OCI-LY3 (cell line): ENCODE results near the gene MTX2.

Source experiments
- H2AFZ ChIP-seq: fragments of 200-600, 300-600 bp; shearing (Covaris generic); 2 replicates; pipeline ENCODE4 v1.6.0; 2014; ENCODE audit warnings: antibody characterized with exemption, low read depth, low read length
- H3K27ac ChIP-seq: fragments of 200-600, 300-600 bp; sonication (generic); 2 replicates; pipeline ENCODE4 v1.5.1; 2014; ENCODE audit warnings: mild to moderate bottlenecking, low read length, moderate library complexity, mixed read lengths
- H3K27me3 ChIP-seq: fragments of 200-600, 300-600 bp; sonication (generic); 2 replicates; pipeline ENCODE4 v1.6.1; 2014; ENCODE audit warnings: low read depth, low read length, mixed read lengths
- H3K36me3 ChIP-seq: fragments of 200-600, 300-600 bp; sonication (generic); replicated peaks from 2 replicates; pipeline ENCODE3; 2014; ENCODE audit warnings: low read depth, low read length, mixed read lengths
- H3K4me1 ChIP-seq: fragments of 300-600, 200-600 bp; sonication (generic); 2 replicates; pipeline ENCODE4 v1.6.1; 2014; ENCODE audit warnings: low read length, mixed read lengths
- H3K4me2 ChIP-seq: fragments of 200-600, 300-600 bp; sonication (generic); 2 replicates; pipeline ENCODE4 v1.6.1; 2014; ENCODE audit warnings: low read length, mixed read lengths
- H3K4me3 ChIP-seq: fragments of 300-600, 200-600 bp; sonication (generic); 2 replicates; pipeline ENCODE4 v1.5.1; 2014; ENCODE audit warnings: antibody characterized with exemption, mild to moderate bottlenecking, low read length, moderate library complexity
- H3K79me2 ChIP-seq: fragments of 300-600, 200-600 bp; shearing (Covaris generic); 2 replicates; pipeline ENCODE4 v1.6.1; 2014; ENCODE audit warnings: mild to moderate bottlenecking, low read length, mixed read lengths
- H3K9ac ChIP-seq: fragments of 300-600, 200-600 bp; shearing (Covaris generic); 2 replicates; pipeline ENCODE4 v1.6.0; 2014; ENCODE audit warnings: mild to moderate bottlenecking, low read length, moderate library complexity
- H3K9me3 ChIP-seq: fragments of 200-600, 300-600 bp; shearing (Covaris generic); 2 replicates; pipeline ENCODE4 v1.6.1; 2014; ENCODE audit warnings: low read length, mixed read lengths; ENCODE audit not compliant: insufficient read depth
- H4K20me1 ChIP-seq: fragments of 200-600, 300-600 bp; sonication (generic); 2 replicates; pipeline ENCODE4 v1.6.1; 2016; ENCODE audit warnings: low read length, mixed read lengths; ENCODE audit not compliant: insufficient read depth
- EZH2phosphoT487 ChIP-seq: fragments of 200-600 bp; shearing (Covaris generic); IDR thresholded peaks from 2 replicates; pipeline ENCODE4 v1.6.1; 2018; ENCODE audit warnings: antibody characterized with exemption, mixed run types, low read depth
- TF ChIP-seq, protein P1 (sequence below): fragments of 200-600, 300-600 bp; sonication (generic); IDR thresholded peaks from 2 replicates; pipeline ENCODE4 v1.5.1; 2014; ENCODE audit warnings: antibody characterized with exemption, low read length, low read depth

MTX2 gene

DNA sequence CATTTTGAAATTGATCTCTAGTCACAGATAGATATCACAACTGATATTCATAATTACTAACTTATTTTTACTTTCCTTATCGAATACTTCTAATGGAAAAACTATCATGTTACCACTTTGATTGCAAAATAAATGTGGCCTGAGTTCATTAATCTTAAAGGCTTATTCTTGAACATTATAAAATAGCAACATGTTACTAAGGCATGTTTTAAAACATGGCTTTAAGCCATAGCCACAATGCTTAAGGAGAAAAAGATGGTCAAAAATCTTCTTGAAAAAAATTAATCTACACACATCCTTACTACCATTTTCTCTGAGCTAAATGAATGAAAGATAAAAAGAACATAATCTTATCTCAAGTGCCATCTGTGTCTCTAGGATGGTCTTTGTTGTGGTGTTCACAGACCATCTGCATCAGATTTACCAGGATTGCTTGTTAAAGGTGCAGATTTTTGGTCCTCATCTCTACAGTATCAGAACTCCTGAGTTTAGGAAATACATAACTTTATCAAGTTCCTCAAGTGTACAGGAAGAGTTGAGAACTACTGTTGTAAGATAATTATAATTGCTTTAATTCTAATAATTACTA lies 15.3 kb downstream of the MTX2 start:
- Histone ChIP-seq H3K9me3 (no peaks in the 10 kb centered on the region), H3K27me3 (no peaks in the 10 kb centered on the region), H3K79me2 (peaks cover 86% of the 10 kb centered on the region), H2AFZ (no peak overlapping the region), H3K36me3 (no peaks in the 10 kb centered on the region), H3K4me2 (no peak overlapping the region), H3K4me1 (no peaks in the 10 kb centered on the region), H3K4me3 (no peak overlapping the region), H3K9ac (no peak overlapping the region), H3K27ac (no peak overlapping the region), H4K20me1 (peaks cover 57% of the 10 kb centered on the region)
- TF ChIP-seq, protein P1, sequence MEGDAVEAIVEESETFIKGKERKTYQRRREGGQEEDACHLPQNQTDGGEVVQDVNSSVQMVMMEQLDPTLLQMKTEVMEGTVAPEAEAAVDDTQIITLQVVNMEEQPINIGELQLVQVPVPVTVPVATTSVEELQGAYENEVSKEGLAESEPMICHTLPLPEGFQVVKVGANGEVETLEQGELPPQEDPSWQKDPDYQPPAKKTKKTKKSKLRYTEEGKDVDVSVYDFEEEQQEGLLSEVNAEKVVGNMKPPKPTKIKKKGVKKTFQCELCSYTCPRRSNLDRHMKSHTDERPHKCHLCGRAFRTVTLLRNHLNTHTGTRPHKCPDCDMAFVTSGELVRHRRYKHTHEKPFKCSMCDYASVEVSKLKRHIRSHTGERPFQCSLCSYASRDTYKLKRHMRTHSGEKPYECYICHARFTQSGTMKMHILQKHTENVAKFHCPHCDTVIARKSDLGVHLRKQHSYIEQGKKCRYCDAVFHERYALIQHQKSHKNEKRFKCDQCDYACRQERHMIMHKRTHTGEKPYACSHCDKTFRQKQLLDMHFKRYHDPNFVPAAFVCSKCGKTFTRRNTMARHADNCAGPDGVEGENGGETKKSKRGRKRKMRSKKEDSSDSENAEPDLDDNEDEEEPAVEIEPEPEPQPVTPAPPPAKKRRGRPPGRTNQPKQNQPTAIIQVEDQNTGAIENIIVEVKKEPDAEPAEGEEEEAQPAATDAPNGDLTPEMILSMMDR = no peak

DNA sequence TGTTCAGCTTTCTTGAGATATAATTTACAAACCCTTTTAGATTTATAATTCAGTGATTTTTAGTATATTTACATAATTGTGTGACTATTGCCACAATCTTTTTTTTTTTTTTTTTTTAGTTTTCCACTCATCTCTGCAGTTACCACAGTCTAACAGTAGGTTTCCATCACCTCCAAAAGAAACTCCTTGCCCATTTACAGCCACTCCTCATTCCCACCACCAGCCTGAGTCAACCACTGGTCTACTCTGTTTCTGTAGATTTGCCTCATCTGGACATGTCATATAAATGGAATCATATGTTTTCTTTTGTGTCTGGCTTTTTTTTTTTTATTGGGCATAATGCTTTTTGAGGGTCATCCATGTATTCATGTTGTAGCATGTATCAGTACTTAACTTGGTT lies 16.1 kb downstream of the MTX2 start:
- TF ChIP-seq, protein P1 = no peak
- TF ChIP-seq EZH2phosphoT487 = no peak
- H3K4me3 ChIP-seq = no peak overlapping the region
- H3K27ac ChIP-seq = no peak overlapping the region
- H3K36me3 ChIP-seq = no peaks in the 10 kb centered on the region
- no peak overlapping the region for H3K4me2 ChIP-seq
- peaks cover 52% of the 10 kb centered on the region for H4K20me1 ChIP-seq
- no peak overlapping the region for H2AFZ ChIP-seq
- no peaks in the 10 kb centered on the region for H3K27me3 ChIP-seq
- no peaks in the 10 kb centered on the region for H3K9me3 ChIP-seq
- no peaks in the 10 kb centered on the region for H3K4me1 ChIP-seq
- no peak overlapping the region for H3K9ac ChIP-seq
- H3K79me2 ChIP-seq = peaks cover 86% of the 10 kb centered on the region

DNA sequence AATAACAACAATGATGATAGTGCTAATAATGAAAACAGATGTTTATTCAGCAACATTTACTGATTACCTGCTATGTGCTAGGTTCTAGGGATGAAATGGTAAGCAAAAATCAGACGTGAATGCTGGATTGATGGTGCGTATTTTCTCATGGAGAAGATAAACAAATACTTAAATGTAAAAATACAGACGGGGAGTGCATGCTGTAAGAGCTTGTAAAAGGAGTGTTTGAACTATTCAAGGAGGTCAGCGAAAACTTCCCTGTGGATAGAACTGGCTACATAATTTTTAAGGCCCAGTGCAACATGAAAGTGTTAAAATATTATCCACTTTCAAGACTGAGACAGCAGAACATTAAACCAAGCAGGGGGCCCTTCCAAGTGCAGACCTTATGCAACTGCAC lies 22.1 kb downstream of the MTX2 start:
- Histone ChIP-seq H3K9me3 (no peaks in the 10 kb centered on the region), H3K36me3 (no peaks in the 10 kb centered on the region), H3K9ac (no peak overlapping the region), H3K27me3 (no peaks in the 10 kb centered on the region), H3K79me2 (peaks cover 61% of the 10 kb centered on the region), H3K27ac (no peak overlapping the region), H3K4me2 (no peak overlapping the region), H2AFZ (no peak overlapping the region), H4K20me1 (peaks cover 20% of the 10 kb centered on the region), H3K4me3 (no peak overlapping the region), H3K4me1 (peaks cover 3% of the 10 kb centered on the region; the same call in 1 of the 2 replicates)
- TF ChIP-seq EZH2phosphoT487 = no peak
- TF ChIP-seq, protein P1 = no peak

DNA sequence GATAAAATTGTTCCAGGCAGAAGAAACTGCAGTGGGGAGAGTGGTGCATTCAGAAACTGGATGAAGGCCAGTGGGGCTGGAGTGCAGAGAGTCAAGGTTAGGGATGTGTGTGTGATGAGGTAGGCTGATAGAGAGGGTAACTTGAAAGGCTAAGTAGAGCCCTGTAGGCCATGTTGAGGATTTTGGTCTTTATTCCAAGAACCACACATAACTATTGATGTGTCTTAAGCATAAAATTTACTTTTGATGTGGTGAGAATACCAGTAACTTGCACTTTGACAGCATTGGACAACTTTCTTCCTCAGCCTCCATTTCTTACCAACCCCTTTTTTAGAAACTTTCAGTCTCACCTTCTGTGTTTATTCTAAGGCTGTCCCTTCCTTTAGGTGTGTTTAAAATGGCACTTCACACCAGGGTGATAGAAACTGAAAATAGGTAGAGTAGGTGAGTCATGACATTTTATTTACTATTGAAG lies 22.6 kb downstream of the MTX2 start:
- Histone ChIP-seq H3K36me3 (no peaks in the 10 kb centered on the region), H3K4me3 (no peak overlapping the region), H3K4me2 (no peak overlapping the region), H4K20me1 (peaks cover 17% of the 10 kb centered on the region), H3K9me3 (no peaks in the 10 kb centered on the region), H3K27ac (no peak overlapping the region), H3K79me2 (peaks cover 58% of the 10 kb centered on the region), H3K27me3 (no peaks in the 10 kb centered on the region), H3K4me1 (peaks cover 3% of the 10 kb centered on the region; the same call in 1 of the 2 replicates), H2AFZ (no peak overlapping the region), H3K9ac (no peak overlapping the region)
- TF ChIP-seq EZH2phosphoT487 = no peak
- TF ChIP-seq, protein P1 = no peak
